ENCODE data around the gene SEC14L6.

DNA sequence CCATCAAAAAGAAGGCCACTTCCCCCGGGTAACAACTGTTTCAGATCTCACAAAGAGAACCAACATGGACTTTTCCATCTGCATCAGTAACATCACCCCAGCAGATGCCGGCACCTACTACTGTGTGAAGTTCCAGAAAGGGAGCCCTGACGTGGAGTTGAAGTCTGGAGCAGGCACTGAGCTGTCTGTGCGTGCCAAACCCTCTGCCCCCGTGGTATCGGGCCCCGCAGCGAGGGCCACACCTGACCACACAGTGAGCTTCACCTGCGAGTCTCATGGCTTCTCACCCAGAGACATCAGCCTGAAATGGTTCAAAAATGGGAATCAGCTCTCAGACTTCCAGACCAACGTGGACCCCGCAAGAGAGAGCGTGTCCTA, 3.7 kb downstream of the SEC14L6 start:
- TF ChIP-seq ESRRG (CRISPR knock-in tag; IDR thresholded peaks at IDR 0.05) (no peak), BACH2 (CRISPR knock-in tag; IDR thresholded peaks at IDR 0.05; ENCODE audit: borderline replicate concordance) (no peak), TOX (CRISPR knock-in tag; IDR thresholded peaks at IDR 0.05; ENCODE audit: borderline replicate concordance) (no peak), OSR1 (CRISPR knock-in tag; IDR thresholded peaks at IDR 0.05) (no peak)
- TF ChIP-seq, protein P1, sequence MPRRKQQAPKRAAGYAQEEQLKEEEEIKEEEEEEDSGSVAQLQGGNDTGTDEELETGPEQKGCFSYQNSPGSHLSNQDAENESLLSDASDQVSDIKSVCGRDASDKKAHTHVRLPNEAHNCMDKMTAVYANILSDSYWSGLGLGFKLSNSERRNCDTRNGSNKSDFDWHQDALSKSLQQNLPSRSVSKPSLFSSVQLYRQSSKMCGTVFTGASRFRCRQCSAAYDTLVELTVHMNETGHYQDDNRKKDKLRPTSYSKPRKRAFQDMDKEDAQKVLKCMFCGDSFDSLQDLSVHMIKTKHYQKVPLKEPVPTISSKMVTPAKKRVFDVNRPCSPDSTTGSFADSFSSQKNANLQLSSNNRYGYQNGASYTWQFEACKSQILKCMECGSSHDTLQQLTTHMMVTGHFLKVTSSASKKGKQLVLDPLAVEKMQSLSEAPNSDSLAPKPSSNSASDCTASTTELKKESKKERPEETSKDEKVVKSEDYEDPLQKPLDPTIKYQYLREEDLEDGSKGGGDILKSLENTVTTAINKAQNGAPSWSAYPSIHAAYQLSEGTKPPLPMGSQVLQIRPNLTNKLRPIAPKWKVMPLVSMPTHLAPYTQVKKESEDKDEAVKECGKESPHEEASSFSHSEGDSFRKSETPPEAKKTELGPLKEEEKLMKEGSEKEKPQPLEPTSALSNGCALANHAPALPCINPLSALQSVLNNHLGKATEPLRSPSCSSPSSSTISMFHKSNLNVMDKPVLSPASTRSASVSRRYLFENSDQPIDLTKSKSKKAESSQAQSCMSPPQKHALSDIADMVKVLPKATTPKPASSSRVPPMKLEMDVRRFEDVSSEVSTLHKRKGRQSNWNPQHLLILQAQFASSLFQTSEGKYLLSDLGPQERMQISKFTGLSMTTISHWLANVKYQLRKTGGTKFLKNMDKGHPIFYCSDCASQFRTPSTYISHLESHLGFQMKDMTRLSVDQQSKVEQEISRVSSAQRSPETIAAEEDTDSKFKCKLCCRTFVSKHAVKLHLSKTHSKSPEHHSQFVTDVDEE (CRISPR knock-in tag; IDR thresholded peaks at IDR 0.05): no peak
